Stimulated activated CD4-positive, alpha-beta T cell treated with anti-CD3 and anti-CD28 coated beads, Interleukin-1b, Interleukin-23, amount 100 ng/mL, for 1 hour (primary cell): ENCODE results near the gene ITPR3.
"Not testable (repeated sequence)": the region's sequence is repeated elsewhere in the genome, so short reads cannot be mapped to it uniquely, and the experiment has no call there.

Source experiments
- DNase-seq, 2 donors: peaks; one replicate each; pipeline ENCODE4 v3.0.0-alpha.2; 2020; ENCODE audit warnings: low read depth in 2 of 2

The ITPR3 gene

DNA sequence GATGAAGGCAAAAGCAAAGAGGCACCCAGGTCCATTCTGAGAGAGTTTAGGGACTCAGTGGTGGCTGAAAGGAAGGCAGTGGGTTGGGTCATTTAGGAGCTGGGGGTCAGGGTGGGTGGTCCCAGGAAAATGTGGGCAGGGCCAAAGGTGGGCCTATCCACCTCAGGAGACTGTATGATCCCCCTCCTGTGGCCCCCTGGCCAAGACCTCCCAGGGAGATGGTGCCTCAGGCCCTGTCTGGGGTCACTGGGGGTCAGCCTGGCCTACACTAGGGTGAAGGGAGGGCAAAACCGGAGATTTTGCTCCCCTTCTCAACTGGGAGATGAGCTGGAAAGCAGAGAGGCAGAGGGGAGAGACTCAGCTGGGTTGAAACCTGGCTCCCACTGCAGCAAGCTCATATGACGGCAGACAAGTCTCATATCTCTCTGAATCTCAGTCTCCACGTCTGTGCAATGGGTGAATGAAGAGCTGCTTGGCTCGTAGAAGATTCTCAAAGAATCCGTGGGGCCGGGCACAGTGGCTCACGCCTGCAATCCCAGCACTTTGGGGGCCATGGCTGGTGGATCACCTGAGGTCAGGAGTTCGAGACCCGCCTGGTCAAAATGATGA, 29.6 kb upstream of the ITPR3 start:
- DNase-seq, result no peak

DNA sequence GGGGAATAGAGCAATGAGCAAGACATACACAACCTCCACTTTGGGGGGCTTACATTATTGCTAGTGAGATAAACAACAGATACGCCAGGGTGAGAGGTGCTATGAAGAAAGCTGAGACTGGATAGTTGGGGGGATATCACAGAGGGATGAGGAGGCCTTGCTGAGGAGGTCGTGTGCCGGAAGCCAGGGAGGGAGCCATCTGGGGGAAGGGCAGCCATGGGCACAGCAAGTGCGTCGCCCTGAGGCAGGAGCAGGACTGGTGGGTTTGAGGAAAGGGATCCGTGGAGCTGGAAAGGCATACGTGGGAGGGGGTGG, 28.9 kb upstream of the ITPR3 start:
- DNase-seq, result no peak

DNA sequence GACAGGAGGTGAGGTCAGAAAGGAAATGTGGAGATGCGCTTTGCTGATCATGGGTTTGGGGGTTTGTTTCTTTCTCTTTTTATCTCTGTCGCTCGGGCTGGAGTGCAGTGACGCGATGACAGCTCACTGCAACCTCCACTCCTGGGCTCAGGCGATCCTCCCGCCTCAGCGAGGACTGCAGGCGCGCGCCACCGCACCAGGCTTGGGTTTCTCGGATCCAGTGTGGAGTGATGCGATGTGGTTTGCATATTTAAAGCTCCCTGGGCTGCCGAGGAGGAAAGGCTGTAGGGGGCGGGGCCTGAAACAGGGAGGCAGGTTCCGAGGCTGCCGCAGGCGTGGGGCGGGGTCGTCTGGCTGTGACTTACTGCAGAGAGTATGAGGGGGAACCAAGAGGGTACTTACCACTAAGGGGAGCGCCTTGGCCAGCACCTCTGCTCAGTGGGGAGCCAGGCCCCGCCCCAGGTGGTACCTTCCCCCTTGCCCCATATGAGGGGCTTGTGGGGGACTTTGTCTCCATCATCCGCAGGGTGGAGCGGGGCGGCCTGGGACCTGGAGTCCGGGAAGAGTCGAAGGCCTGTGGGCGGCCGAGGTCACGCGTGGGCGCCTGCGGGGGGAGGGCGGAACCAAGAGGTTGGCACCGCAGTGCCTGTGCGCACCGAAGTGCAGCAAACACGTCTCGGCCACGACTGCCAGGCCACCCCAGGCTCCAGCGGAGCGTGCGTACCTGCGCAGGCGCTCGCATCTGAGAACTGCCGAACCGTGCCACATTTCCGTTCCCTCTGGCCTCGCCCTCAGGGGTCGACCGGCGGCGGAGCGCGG, 28.3 kb upstream of the ITPR3 start:
- DNase-seq, result no peak

DNA sequence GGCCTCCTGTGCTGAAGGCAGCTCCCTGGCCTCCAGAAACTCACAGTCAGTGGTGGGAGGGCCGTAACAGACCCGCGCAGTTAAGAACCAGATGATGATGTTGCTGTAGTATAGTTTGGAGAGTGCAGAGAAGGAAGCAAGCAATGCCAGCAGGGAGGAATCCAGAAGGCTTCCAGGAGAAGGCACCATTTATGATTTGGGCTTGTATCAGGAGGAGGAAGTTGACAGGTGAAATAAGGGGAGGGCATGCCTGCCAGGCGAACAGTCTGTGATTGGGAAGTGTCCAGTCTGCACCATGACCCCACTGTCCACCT, 27.8 kb upstream of the ITPR3 start:
- DNase-seq, result no peak

DNA sequence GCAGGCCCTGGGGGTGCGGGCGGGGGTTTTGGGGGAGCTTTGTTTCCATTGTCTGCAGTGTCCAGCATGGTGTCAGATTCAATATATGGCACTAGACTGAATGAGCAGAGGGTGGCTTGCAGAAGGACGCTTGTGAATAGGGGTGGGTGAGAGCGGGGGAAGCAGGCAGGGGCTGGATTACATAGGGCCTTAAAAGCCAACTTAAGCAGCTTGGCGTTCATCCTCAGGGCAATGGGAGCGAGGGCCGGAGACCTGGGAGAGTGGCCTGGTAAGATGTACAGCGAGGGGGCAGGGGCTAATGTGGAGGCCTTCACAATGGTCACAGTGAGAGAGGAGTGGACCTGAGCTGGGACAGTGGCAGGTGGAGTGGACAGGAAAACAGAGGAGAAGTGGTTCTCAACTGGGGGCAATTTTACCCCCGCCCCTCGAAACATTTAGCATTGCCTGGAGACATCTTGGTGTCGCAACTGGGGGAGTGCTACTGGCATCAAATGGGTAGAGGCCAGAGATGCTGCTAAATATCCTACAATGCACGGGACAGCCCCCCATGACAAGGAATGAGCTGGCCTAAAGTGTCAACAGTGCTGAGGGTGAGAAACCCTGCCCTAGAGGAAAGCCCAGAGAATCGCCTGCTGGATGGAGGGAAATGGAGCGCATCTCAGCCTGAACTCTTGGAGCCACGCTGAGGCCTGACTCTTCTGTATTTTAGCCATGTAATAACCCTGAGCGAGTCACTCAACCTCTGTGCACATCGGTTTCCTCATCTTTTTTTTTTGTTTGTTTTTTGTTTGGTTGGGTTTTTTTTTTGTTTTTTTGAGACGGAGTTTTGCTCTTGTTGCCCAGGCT, 25.9 kb upstream of the ITPR3 start:
- DNase-seq, result no peak

DNA sequence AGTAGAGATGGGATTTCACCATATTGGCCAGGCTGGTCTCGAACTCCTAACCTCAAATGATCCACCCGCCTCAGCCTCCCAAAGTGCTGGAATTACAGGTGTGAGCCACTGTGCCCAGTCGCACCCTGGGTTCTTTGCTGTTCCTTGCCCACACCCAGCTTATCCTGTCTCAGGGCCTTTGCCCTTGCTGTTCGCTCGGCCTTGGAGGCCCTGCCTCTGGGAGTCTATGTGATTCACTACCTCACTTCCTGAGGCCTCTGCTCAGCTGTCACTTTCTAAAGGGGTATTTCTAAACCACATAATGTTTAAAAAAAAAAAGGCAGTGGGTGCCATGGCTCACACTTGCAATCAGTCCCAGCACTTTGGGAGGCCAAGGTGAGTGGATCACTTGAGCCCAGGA, 24.2 kb upstream of the ITPR3 start:
- DNase-seq, result not testable (repeated sequence)

DNA sequence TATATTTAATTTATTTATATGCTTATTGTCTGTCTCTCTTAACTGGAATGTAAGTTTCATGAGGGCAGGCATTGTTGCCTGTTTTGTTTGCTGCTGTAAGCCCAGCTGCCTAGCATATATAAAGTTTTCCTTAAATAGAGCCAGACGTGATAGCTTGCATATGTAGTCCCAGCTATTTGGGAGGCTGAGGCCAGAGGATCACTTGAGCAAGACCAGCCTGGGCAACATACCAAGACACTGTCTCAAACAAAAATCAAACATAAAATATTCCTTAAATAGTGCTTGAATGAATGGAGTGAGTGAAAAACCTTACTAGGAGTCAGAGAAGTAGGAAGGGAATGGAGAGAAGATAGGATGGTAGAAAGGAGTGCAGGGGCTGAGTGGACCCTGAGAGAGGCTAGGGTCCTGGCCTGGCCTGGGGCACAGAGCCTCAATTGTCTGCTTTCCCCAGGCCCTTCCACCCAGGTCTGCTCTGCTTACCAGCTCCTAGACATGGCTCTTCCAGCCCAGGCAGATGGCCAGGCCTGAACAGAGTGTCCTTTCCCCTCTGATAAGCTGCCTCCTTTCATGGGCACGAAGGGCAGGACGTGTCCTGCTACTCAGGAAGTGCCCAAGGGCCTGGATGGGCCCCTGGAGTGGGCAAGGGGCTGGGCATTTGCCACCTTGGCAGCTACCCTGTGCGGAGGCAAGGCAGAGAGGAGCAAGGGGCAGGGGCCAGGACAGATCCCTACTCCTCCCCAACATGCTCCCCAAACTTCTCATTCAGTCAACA, 23.4 kb upstream of the ITPR3 start:
- DNase-seq, result no peak

DNA sequence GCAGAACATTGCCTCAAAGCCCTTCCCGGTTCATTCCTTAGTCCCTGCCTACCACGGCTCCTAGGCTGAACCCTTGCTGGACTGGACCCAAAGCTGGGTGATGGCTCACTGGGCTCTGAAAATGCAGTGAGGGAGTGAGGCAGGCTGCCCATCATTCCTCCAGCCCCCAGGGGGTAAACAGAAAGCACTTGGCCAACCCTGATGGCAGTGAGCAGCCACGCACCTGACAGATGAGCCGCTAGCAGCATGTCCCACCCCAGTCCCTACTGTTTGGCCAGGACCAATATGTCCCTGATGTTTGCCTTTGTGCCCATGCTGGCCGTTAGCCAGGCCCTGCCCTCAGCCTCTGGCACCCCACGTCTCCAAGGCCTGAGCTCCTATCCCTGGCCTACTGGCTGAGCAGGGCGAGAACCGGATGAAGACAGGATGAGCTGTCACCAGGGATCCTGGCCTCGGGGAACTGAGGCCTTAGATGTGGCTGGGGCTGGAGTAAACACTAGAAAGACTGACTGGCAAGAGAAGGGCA, 21.6 kb upstream of the ITPR3 start:
- no peak for DNase-seq

DNA sequence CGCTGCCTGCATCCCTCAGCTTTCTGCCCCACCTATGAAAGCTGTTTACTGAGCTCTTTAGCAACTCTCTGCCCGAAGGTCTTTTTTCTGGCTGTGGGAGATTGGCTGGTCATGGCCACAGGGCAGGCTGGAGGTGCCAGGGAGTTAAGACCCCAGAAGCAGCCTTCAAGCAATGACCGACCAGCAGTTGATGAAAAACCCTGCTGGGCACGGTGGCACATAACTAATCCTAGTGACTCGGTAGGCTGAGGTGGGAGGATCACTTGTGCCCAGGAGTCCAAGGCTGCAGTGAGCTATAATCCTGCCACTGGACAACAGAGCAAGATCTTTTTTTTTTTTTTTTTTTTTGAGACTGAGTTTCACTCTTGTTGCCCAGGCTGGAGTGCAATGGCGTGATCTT, 20.4 kb upstream of the ITPR3 start:
- DNase-seq, result no peak

DNA sequence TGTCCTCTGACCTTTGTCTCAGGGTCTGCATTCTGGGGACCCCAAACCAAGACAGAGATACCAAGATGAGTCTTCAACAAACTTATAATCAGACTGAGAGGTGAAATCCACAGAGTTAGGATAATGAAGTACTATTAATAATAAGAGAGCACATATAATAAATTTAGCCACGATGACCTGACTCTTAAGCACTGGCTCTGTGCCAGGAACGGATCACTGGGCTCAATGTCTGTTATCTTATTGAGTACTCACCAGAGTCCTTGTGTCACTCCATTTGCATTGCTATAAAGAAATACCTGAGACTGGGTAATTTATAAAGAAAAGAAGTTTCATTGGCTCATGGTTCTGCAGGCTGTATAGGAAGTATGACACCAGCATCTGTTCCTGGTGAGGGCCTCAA, 18.9 kb upstream of the ITPR3 start:
- DNase-seq, result no peak

DNA sequence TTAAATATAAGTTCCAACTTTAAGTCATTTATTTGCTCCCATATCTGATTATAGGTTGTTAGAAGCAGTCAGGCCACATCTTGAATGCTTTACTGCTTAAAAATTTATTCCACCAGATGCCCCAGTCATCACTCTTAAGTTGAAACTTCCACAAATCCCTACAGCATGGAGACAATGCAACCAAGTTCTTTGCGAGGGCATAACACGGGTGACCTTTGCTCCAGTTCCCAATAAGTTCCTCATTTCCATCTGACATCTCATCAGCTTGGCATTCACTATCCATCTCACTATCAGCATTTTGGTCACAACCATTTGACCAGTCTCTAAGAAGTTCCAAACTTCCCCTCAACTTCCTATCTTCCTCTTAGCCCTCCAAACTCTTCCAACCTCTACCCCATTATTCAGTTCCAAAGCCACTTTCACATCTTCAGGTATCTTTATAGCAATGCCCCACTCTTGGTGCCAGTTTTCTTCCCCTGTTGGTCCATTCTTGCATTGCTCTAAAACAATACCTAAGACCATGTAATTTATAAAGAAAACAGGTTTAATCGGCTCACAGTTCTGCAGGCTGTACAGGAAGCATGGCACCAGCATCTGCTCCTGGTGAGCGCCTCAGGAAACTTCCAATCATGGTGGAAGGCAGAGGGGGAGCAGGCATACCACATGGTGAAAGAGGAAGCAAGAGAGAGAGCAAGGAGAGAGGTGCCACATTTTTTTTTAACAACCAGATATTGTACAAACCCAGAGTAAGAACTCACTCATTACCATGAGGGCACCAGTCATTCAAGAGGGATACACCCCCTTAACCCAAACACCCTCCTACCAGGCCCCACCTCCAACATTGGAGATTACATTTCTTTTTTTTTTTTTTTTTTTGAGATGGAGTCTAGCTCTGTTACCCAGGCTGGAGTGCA, 15.9 kb upstream of the ITPR3 start:
- no peak for DNase-seq

DNA sequence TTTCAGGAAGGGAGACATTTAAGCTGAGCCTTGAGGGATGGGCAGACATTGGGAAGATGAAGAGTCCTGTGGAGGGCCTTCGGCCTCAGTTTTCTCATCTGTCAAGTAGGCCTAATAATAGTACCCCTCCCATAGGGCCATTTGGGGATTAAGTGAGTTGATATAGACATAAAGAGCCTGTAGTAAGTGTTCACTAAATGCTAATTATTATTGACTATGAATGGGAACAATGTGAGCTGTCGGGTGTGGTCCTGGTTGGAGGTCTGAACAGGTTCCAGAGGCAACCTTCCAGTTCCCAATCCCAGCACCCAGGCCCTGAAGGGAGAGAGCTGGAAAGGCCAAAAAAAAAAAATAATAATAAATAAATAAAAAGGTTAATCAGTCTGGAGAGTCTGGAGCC, 14.5 kb upstream of the ITPR3 start:
- no peak for DNase-seq

DNA sequence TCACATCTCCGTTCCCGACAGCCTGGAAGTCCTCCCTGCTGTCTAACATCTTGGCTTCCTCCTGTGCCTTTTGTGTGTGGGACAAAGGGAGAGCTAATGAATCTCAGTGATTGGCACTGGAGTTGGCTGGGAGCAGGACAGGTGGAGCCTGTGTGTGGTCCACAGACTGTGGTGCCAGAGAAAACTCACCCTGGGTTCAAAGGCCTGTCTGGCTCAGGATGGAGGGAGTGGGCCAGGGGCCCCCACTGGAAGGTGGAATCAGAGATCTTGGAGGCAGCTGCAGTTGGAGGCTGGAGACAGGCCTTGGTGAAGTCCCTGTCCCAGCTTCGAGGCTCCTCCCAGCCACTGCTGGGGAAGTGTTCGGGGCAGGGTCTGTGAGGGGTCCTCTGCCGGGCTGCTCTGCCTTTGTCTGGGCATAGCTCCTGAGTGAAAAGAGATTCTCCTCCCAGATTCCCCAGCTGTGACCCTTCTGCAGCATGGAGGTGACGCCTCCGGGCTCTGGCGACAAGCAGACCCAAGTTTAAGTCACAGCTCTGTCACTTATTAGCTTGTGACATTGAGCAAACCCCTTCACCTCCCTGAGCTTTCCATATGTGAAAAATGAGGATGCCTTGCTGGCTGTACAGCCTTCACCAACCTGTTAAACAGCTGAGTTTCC, 13.9 kb upstream of the ITPR3 start:
- no peak for DNase-seq

DNA sequence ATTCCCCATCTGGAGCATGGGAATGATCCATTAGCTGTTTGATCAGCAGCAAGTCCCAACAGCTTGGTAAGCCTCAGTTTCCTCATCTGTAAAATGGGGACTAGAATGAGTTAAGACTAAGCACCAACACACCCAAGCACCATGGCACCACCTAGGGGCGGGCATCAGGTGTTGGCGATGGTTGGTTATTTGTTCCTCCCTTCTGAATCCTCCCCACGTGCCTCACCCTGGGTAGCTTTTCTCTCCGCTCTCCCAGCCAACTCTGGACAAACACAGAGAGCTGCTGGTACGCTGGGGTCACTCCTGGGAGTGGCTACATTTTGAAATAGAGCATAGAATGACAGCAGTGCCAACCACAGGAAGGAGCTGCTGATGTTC, 13.3 kb upstream of the ITPR3 start:
- DNase-seq, result no peak

DNA sequence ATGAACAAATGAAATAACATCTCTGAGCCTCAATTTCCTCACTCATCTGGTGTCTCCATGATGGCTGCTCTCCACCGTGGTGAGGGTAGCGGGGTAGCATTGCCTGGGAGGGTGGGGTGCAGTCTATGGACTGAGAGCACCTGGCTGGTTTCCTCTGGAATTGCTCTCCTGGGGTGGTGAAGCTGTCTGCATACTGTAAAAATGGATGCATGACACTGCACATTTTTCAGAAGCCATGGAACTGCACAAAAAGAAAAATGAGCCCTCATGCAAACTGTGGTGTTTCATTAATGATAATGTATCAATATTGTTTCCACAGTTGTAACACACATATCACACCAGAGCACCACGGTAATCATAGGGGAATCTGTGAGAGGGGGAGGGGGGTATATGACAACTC, 12.1 kb upstream of the ITPR3 start:
- DNase-seq, result no peak

DNA sequence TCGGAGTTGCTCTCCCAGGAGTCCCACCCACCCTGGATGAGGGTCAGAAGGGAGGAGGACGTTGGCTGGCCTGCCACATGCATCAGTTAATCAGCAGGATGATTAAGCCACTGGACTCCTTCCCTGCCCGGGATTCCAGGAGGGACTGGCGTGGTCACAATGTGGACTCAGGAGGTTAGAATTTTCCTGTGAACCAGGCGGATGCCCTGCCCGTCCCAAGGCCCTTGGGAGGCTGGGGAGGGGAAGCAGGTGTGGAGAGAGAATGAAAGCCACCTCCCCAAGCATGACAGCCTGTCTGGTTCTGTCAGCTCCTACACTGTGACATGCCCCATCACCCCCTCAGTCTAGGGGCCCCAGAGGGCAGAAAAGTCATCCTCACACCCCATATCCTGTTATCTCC, 11.6 kb upstream of the ITPR3 start:
- DNase-seq, result no peak

DNA sequence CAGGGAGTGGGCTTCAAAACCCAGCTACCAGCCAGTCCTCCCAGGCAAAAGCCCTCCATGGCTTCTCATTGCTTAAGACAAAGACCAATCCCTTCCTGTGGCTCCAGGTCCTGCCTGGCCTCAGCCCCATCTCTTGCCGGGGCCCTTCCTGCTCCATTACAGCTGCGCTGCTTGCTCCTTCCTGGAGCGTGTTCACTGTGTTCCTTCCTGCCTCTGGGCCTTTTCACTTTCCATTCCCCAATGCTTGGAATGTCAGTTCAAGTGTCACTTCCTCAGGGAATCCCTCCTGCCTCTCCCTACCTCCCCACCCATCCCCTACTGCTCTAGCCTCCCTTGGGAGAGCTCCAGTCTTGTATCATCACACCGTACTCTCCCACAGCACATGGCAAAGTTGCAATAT, 11.1 kb upstream of the ITPR3 start:
- DNase-seq, result no peak

DNA sequence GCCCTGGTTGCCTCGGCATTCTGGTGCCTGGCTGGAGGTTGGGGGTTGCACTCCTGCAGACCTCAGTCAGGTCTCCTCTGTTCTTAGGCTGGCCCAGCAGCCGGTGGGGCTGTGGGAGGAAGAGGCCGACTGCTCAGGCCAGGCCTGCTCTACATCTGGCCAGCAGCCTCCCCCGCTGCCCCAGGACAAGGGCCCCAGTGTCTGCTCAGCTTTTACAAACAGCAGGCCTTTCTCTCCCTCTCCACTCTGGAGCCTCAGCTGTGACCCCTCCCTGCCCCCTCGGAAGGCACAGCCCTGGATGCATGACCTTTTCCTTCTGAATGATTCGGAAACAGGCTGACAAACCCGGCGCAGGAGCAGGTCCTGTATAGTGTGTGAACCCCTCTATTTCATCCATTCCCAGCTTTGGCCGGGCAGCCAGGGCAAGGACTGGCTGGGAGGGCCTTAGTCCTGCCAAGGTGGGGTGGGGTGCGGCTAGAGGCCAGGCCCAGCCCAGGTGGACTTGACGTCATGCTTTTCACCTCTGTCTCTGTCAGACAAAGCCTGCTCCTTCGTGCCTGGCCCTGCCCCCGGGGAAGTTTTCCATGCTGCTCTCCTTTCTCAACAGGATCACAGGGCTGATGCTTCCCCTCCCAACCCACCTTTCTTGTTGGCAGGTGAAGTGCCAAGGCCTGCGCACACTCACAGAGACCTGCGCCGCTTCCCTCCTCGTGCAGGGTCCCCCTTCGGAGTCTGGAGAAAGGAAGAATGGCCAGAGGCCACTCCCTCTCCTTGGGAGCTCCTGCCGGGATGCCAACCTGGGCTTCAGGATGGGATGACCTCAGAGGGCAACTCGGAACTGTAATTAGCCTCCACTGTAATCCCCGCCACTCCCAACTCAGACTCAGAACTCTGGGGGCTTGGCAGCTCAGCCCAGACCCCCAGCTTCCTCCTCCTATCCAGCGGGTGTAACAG, 10.1 kb upstream of the ITPR3 start:
- DNase-seq, result no peak

DNA sequence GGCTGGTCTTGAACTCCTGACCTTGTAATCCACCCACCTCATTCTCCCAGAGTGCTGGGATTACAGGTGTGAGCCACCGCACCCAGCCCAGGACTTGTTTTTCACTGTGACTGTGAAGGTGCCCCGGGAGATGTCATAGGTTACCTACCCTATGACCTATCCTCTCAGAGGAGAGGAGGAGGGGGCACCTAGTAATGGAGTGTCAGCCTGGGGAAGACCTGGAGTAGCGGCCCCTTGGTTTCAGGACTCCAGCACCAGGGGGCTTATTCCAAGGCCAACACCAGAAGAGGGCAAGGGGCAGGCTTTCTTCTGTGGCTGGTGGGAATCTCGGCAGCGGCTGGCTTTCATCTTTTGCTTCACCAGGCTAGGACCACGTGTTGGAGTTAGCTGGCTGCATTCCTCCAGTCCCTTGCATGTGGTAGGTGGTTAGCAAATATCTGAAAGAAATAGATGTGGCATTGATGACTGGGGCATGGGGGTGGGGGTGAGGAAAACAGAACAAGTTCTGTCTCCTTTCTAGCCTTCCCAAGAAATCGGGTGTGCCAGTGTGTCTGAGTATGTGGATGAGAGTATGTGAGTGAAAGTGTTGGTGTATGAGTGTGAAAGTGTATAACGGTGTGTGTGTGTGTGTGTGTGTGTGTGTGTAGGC, 7.9 kb upstream of the ITPR3 start:
- no peak for DNase-seq
